Measurements from ENCODE around the gene CLEC4G.

The CLEC4G gene

GRCh38 chr19:7694499-7694898 is 37.4 kb downstream of the CLEC4G start:
- TF ChIP-seq NFIC (IDR thresholded peaks at IDR 0.05) (no peak), TAF1 (IDR thresholded peaks at IDR 0.05; ENCODE audit: low read depth) (no peak), YY1 (IDR thresholded peaks at IDR 0.05; ENCODE audit: low read depth) (no peak), EP300 (IDR thresholded peaks at IDR 0.05; ENCODE audit: borderline replicate concordance) (no peak), FOXM1 (IDR thresholded peaks at IDR 0.05; ENCODE audit: borderline replicate concordance, low read depth) (no peak)

DNA sequence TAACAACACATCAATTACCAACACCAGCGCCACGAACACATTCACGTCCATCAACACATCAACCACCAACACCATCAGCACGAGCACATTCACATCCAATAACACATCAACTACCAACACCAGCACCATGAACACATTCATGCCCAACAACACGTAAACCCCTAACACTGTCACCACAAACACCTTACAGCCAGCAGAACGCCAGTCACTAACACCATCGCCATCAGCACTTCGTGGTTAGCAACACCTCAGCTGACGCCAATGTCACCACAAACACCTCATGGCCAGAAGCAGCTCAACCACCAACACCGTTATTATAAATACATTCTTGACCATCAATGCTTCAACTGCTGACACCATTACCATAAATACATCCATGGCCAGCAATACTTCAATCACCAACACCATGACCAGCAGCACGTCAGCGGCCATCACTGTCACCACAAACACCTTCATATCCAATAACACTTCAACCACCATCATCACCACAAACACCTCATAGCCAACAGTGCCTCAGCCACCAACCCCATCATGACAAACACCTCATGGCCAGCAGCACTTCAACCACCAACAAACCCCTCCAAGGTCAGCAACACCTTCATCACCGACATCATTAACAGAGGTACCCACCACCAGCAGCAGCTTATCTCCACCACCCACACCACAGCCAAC is 39.4 kb downstream of the CLEC4G start:
- no peak for TF ChIP-seq NFIC (IDR thresholded peaks at IDR 0.05)
- no peak for TF ChIP-seq CEBPB (IDR thresholded peaks at IDR 0.05)
- TF ChIP-seq FOXM1 (IDR thresholded peaks at IDR 0.05; ENCODE audit: borderline replicate concordance, low read depth) = no peak
- no peak for TF ChIP-seq EGR1 (IDR thresholded peaks at IDR 0.05)
- TF ChIP-seq, protein P1, sequence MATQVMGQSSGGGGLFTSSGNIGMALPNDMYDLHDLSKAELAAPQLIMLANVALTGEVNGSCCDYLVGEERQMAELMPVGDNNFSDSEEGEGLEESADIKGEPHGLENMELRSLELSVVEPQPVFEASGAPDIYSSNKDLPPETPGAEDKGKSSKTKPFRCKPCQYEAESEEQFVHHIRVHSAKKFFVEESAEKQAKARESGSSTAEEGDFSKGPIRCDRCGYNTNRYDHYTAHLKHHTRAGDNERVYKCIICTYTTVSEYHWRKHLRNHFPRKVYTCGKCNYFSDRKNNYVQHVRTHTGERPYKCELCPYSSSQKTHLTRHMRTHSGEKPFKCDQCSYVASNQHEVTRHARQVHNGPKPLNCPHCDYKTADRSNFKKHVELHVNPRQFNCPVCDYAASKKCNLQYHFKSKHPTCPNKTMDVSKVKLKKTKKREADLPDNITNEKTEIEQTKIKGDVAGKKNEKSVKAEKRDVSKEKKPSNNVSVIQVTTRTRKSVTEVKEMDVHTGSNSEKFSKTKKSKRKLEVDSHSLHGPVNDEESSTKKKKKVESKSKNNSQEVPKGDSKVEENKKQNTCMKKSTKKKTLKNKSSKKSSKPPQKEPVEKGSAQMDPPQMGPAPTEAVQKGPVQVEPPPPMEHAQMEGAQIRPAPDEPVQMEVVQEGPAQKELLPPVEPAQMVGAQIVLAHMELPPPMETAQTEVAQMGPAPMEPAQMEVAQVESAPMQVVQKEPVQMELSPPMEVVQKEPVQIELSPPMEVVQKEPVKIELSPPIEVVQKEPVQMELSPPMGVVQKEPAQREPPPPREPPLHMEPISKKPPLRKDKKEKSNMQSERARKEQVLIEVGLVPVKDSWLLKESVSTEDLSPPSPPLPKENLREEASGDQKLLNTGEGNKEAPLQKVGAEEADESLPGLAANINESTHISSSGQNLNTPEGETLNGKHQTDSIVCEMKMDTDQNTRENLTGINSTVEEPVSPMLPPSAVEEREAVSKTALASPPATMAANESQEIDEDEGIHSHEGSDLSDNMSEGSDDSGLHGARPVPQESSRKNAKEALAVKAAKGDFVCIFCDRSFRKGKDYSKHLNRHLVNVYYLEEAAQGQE (IDR thresholded peaks at IDR 0.05; ENCODE audit: low read depth) = no peak
- TF ChIP-seq MAX (IDR thresholded peaks at IDR 0.05) = no peak
- no peak for TF ChIP-seq TEAD4 (IDR thresholded peaks at IDR 0.05)
- no peak for TF ChIP-seq RAD21 (IDR thresholded peaks at IDR 0.05; ENCODE audit: low read depth)
- TF ChIP-seq YY1 (IDR thresholded peaks at IDR 0.05; ENCODE audit: low read depth) = no peak
- TF ChIP-seq EP300 (IDR thresholded peaks at IDR 0.05; ENCODE audit: borderline replicate concordance) = no peak
- TF ChIP-seq ZBTB7A (IDR thresholded peaks at IDR 0.05; ENCODE audit: low read depth) = no peak
- TF ChIP-seq, protein P2, sequence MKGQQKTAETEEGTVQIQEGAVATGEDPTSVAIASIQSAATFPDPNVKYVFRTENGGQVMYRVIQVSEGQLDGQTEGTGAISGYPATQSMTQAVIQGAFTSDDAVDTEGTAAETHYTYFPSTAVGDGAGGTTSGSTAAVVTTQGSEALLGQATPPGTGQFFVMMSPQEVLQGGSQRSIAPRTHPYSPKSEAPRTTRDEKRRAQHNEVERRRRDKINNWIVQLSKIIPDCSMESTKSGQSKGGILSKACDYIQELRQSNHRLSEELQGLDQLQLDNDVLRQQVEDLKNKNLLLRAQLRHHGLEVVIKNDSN (IDR thresholded peaks at IDR 0.05) = no peak
- TF ChIP-seq CREB1 (IDR thresholded peaks at IDR 0.05; ENCODE audit: low read depth) = no peak
- TF ChIP-seq TAF1 (IDR thresholded peaks at IDR 0.05; ENCODE audit: low read depth) = no peak
- no peak for TF ChIP-seq TCF12 (IDR thresholded peaks at IDR 0.05; ENCODE audit: low read depth)

- TF ChIP-seq FOXM1 (IDR thresholded peaks at IDR 0.05; ENCODE audit: borderline replicate concordance, low read depth) = no peak
- TF ChIP-seq NFIC (IDR thresholded peaks at IDR 0.05) = no peak
- TF ChIP-seq YY1 (IDR thresholded peaks at IDR 0.05; ENCODE audit: low read depth) = no peak
- TF ChIP-seq CEBPB (IDR thresholded peaks at IDR 0.05) = no peak
- TF ChIP-seq EP300 (IDR thresholded peaks at IDR 0.05; ENCODE audit: borderline replicate concordance) = no peak
- no peak for TF ChIP-seq TCF12 (IDR thresholded peaks at IDR 0.05; ENCODE audit: low read depth)
- no peak for TF ChIP-seq ZBTB7A (IDR thresholded peaks at IDR 0.05; ENCODE audit: low read depth)
- TF ChIP-seq TAF1 (IDR thresholded peaks at IDR 0.05; ENCODE audit: low read depth) = no peak
Measured at GRCh38 chr19:7691497-7691896, 40.4 kb downstream of the CLEC4G start.

- no peak for TF ChIP-seq NFIC (IDR thresholded peaks at IDR 0.05)
- TF ChIP-seq, protein P1 (IDR thresholded peaks at IDR 0.05; ENCODE audit: low read depth) = no peak
- no peak for TF ChIP-seq EP300 (IDR thresholded peaks at IDR 0.05; ENCODE audit: borderline replicate concordance)
- no peak for TF ChIP-seq TEAD4 (IDR thresholded peaks at IDR 0.05)
- no peak for TF ChIP-seq CEBPB (IDR thresholded peaks at IDR 0.05)
- no peak for TF ChIP-seq YY1 (IDR thresholded peaks at IDR 0.05; ENCODE audit: low read depth)
- TF ChIP-seq EGR1 (IDR thresholded peaks at IDR 0.05) = no peak
- no peak for TF ChIP-seq TCF12 (IDR thresholded peaks at IDR 0.05; ENCODE audit: low read depth)
- TF ChIP-seq RAD21 (IDR thresholded peaks at IDR 0.05; ENCODE audit: low read depth) = no peak
- TF ChIP-seq ZBTB7A (IDR thresholded peaks at IDR 0.05; ENCODE audit: low read depth) = no peak
- no peak for TF ChIP-seq TAF1 (IDR thresholded peaks at IDR 0.05; ENCODE audit: low read depth)
Measured at GRCh38 chr19:7690779-7691258, 41.1 kb downstream of the CLEC4G start.

DNA sequence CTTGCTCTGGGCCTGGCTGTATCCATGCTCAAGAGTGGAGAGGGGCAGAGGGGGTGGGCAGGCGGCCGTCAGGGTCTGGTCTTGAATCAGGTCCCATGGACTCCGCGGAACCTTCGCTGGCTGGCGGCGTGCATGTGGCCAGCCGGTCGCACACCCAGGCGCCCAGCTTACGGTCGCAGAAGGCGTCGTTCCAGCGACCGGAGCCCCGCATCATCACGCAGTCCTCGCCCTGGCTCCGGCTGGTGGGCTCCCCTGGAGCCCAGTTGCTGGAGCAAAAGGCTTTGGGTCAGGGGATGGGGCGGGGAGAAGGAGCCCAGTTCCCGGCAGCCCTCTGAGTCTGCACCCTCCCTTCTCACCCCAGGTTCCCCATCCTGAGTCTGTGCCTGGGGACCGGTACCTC is 42.7 kb downstream of the CLEC4G start:
- TF ChIP-seq ZBTB7A (IDR thresholded peaks at IDR 0.05; ENCODE audit: low read depth) (no peak), RAD21 (IDR thresholded peaks at IDR 0.05; ENCODE audit: low read depth) (no peak), EGR1 (IDR thresholded peaks at IDR 0.05) (no peak), FOXM1 (IDR thresholded peaks at IDR 0.05; ENCODE audit: borderline replicate concordance, low read depth) (no peak), MAX (IDR thresholded peaks at IDR 0.05) (no peak), YY1 (IDR thresholded peaks at IDR 0.05; ENCODE audit: low read depth) (no peak), EP300 (IDR thresholded peaks at IDR 0.05; ENCODE audit: borderline replicate concordance) (no peak), CEBPB (IDR thresholded peaks at IDR 0.05) (no peak)
- TF ChIP-seq, protein P1 (IDR thresholded peaks at IDR 0.05; ENCODE audit: low read depth) = no peak
- TF ChIP-seq, protein P2 (IDR thresholded peaks at IDR 0.05) = no peak

Measured in Ishikawa (cell line).